Smooth muscle cell (in vitro differentiated cells): ENCODE results near the gene EXOC7. TPM values are rescaled to one million over a fixed set of nuclear protein-coding genes. Genes with fewer than 3 reads are reported as not detected.

Experiments used
- DNase-seq: peaks from one replicate; lab custom pipeline; 2025; ENCODE audit not compliant: unreplicated experiment; lab: John Stamatoyannopoulos, UW
- H2AFZ ChIP-seq: fragments of 200-600 bp; sonication (generic); 2 replicates; pipeline ENCODE4 v1.6.0; 2016; ENCODE audit warnings: antibody characterized with exemption, low read depth, mild to moderate bottlenecking
- H3F3A ChIP-seq: fragments of 200-600 bp; sonication (generic); 2 replicates; pipeline ENCODE4 v1.6.0; 2017; ENCODE audit warnings: antibody characterized with exemption, low read depth
- H3K27ac ChIP-seq: fragments of 200-600 bp; sonication (generic); 2 replicates; pipeline ENCODE4 v1.5.1; 2016; ENCODE audit warnings: low read depth, mild to moderate bottlenecking
- H3K27me3 ChIP-seq: fragments of 200-600 bp; sonication (generic); 2 replicates; pipeline ENCODE4 v1.6.1; 2016; ENCODE audit warnings: low read depth, mild to moderate bottlenecking
- H3K36me3 ChIP-seq: fragments of 200-600 bp; sonication (generic); 2 replicates; pipeline ENCODE4 v1.5.1; 2016; ENCODE audit warnings: low read depth
- H3K4me1 ChIP-seq: fragments of 200-600 bp; sonication (generic); 2 replicates; pipeline ENCODE4 v1.5.1; 2016; ENCODE audit warnings: low read depth
- H3K4me2 ChIP-seq: fragments of 200-600 bp; sonication (generic); 2 replicates; pipeline ENCODE4 v1.6.0; 2016; ENCODE audit warnings: mild to moderate bottlenecking
- H3K4me3 ChIP-seq: fragments of 200-600 bp; sonication (generic); 2 replicates; pipeline ENCODE4 v1.5.1; 2016; ENCODE audit warnings: mild to moderate bottlenecking
- H3K79me2 ChIP-seq: fragments of 200-600 bp; sonication (generic); 2 replicates; pipeline ENCODE4 v1.6.0; 2016; ENCODE audit warnings: low read depth, mild to moderate bottlenecking
- H3K9ac ChIP-seq: fragments of 200-600 bp; sonication (generic); 2 replicates; pipeline ENCODE4 v1.6.0; 2016; ENCODE audit warnings: low read depth
- H3K9me3 ChIP-seq: fragments of 200-600 bp; sonication (generic); replicated peaks from 2 replicates; pipeline ENCODE4 v1.5.1; 2016; ENCODE audit warnings: low read depth
- H4K20me1 ChIP-seq: fragments of 200-600 bp; sonication (generic); 2 replicates; pipeline ENCODE4 v1.6.0; 2016; ENCODE audit warnings: low read depth
- WGBS: methylation state at CpG from one replicate; pipeline ENCODE4 v1.1.7; 2016; ENCODE audit warnings: low lambda C conversion rate; 5-methylcytosine and 5-hydroxymethylcytosine counted together
- polyA plus RNA-seq: library from polyadenylated mRNA; unstranded; fragments of >200 nt; fragmentation: Nextera tagmentation; extraction: Ambion mirVana; gene quantifications from 2 replicates; pipeline ENCODE4 v1.2.1, GENCODE V29; 2016
- total RNA-seq: library from RNA; depleted of rRNA; stranded (reverse); fragments of >200 nt; gene quantifications from 2 replicates; pipeline ENCODE4 v1.2.3, GENCODE V29; 2014
- TF ChIP-seq, protein P1 (sequence below): fragments of 200-600 bp; sonication (generic); IDR thresholded peaks from 2 replicates; pipeline ENCODE4 v1.5.1; 2017; ENCODE audit warnings: borderline replicate concordance, mild to moderate bottlenecking, antibody characterized with exemption; ENCODE audit not compliant: insufficient read depth, poor library complexity, severe bottlenecking

Gene EXOC7
- total and polyA plus RNA-seq, 2 experiments from 2014 or later, result 59.1 to 70.3 TPM

DNA sequence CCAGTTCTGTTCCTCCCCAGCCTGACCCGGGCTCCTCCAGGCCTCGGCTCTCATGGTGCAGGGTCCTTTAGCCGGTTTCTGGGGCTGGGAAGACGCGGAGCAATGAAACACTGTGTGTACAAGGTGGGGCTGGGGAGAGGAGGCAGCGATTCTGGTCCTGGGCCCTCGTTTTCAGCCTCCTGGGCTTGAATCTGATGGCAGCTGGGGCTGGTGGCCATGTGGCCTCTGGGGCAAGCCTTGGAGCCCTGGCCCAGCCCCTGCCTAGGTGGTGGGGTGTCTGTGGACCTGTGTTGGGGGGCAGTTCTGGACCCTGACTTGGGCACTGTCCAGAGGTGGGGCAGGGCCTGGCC is 33.4 kb upstream of the EXOC7 start:
- Histone ChIP-seq H3K27ac (no peak overlapping the region), H3K27me3 (peaks cover 93% of the 10 kb centered on the region), H3K36me3 (no peaks in the 10 kb centered on the region), H3K9ac (no peak overlapping the region), H3K4me3 (no peak overlapping the region), H3K9me3 (no peaks in the 10 kb centered on the region), H2AFZ (no peak overlapping the region), H3K4me2 (no peak overlapping the region), H3K79me2 (no peaks in the 10 kb centered on the region), H4K20me1 (no peaks in the 10 kb centered on the region), H3F3A (no peaks in the 10 kb centered on the region), H3K4me1 (peaks cover 47% of the 10 kb centered on the region)
- DNase-seq, result no peak
- TF ChIP-seq, protein P1, sequence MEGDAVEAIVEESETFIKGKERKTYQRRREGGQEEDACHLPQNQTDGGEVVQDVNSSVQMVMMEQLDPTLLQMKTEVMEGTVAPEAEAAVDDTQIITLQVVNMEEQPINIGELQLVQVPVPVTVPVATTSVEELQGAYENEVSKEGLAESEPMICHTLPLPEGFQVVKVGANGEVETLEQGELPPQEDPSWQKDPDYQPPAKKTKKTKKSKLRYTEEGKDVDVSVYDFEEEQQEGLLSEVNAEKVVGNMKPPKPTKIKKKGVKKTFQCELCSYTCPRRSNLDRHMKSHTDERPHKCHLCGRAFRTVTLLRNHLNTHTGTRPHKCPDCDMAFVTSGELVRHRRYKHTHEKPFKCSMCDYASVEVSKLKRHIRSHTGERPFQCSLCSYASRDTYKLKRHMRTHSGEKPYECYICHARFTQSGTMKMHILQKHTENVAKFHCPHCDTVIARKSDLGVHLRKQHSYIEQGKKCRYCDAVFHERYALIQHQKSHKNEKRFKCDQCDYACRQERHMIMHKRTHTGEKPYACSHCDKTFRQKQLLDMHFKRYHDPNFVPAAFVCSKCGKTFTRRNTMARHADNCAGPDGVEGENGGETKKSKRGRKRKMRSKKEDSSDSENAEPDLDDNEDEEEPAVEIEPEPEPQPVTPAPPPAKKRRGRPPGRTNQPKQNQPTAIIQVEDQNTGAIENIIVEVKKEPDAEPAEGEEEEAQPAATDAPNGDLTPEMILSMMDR, result no peak
- WGBS, result 13% methylated on average over 7 of the region's 7 CpGs

DNA sequence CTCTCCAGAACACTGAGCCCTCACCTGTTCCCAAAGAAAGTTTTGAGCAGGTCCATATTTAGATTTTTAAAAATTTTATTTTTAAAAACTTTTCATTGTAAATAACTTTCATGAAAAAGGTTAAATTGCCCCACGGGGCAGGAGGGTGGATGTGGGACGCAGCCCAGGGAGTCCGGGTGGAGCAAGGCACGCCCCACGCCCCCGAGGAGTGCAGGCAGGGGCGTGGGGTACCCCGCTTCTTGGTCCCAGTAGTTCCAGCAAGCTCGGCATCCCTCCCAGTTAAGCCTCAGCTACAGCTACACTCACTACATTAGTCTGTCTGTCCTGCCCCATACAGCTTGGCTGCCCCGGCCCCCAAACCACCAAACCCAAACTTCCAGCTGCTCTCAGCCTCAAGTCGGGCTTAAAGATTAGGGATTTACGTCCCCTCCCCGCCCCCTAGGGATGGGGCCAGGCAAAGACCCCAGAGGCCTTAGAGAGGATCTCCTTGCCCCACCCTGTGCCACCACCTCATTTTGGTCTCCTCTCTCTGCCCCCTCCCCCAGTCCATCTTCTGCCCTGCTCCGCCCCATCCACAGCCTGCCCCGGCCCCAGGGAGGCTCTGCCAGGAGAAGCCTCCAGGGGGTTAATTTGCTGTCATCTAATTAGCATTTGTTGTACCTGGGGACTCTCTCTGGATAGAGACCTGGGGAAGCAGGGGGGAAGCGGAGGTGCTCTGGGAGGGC is 32.9 kb upstream of the EXOC7 start:
- H3K79me2 ChIP-seq, result no peaks in the 10 kb centered on the region
- no peaks in the 10 kb centered on the region for H3F3A ChIP-seq
- DNase-seq, result no peak
- TF ChIP-seq, protein P1, result no peak
- H3K27ac ChIP-seq, result no peak overlapping the region
- peaks cover 96% of the 10 kb centered on the region for H3K27me3 ChIP-seq
- H2AFZ ChIP-seq, result no peak overlapping the region
- no peak overlapping the region for H3K9ac ChIP-seq
- no peaks in the 10 kb centered on the region for H4K20me1 ChIP-seq
- no peak overlapping the region for H3K4me2 ChIP-seq
- peaks cover 46% of the 10 kb centered on the region for H3K4me1 ChIP-seq
- H3K4me3 ChIP-seq, result no peak overlapping the region
- no peaks in the 10 kb centered on the region for H3K9me3 ChIP-seq
- H3K36me3 ChIP-seq, result no peaks in the 10 kb centered on the region
- 31% methylated on average over 16 of the region's 16 CpGs for WGBS

DNA sequence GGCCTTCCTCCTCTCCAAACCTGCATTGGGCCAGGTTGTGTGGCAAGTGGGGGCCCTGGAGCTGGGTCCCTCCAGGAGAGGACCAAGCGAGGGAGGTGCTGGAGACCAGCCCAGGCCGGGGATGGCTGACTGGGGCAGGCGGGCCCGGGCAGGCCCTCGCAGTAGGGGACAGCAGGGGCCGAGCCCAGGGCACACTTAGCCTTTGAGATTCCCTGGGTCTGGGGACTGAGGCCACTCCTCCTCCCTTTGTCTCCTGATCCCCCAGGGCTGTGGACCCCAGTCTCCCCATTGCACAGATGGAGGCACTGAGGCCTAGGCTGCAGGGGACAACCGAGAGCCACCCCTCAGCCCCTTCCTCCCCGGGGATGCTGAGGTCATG is 32.2 kb upstream of the EXOC7 start:
- Histone ChIP-seq H3K9ac (no peak overlapping the region), H3F3A (no peaks in the 10 kb centered on the region), H2AFZ (no peak overlapping the region), H3K9me3 (no peaks in the 10 kb centered on the region), H3K36me3 (no peaks in the 10 kb centered on the region), H4K20me1 (no peaks in the 10 kb centered on the region), H3K4me2 (no peak overlapping the region), H3K4me3 (no peak overlapping the region), H3K79me2 (no peaks in the 10 kb centered on the region), H3K4me1 (peaks cover 44% of the 10 kb centered on the region), H3K27ac (no peak overlapping the region), H3K27me3 (peaks cover 100% of the 10 kb centered on the region)
- no peak for DNase-seq
- TF ChIP-seq, protein P1, result no peak
- WGBS, result 32% methylated on average over 8 of the region's 8 CpGs
